HepG2 (cell line): ENCODE results near the gene SGCD. TPM values are rescaled to one million over a fixed set of nuclear protein-coding genes. Genes with fewer than 3 reads are reported as not detected.
A peak's percentile ranks its signal among the peaks of the same experiment; 100 is the strongest.

ENCODE experiments used
- ATAC-seq: fragments of 200-7000 bp; cut with Tn5 transposase; 3 replicates; pipeline ENCODE4 v1.9.1; 2020; ENCODE audit warnings: mild to moderate bottlenecking, moderate library complexity
- BruUV-seq: library from RNA; stranded (reverse); fragments of 400-500 nt; replicated peaks from 2 replicates; lab custom pipeline; 2021; lab: Mats Ljungman, UMichigan
- CTCF ChIA-PET: fragments of 300-600 bp; formaldehyde crosslinking; extraction: SDS; loops from one replicate; lab custom pipeline; 2021; ENCODE audit warnings: low total read pairs, inconsistent platforms, low intra/inter-chr PET ratio; lab: Yijun Ruan, JAX
- POLR2A ChIA-PET: fragments of 350-600 bp; sonication (Branson Sonifier 250); formaldehyde crosslinking; loops from one replicate; lab custom pipeline; 2020; ENCODE audit warnings: antibody characterized with exemption, inconsistent platforms; lab: Yijun Ruan, JAX
- DNase-seq: peaks from one replicate; pipeline ENCODE4 v3.0.0-alpha.2; 2015; ENCODE audit warnings: low spot score
- FAIRE-seq: peaks from 3 replicates; lab custom pipeline; 2011; peaks lifted over from hg19 to GRCh38; lab: Jason Lieb, UNC
- H2AFZ ChIP-seq: one replicate; pipeline ENCODE4 v1.6.1; 2011; ENCODE audit warnings: low read length, inconsistent platforms
- H3K27ac ChIP-seq: fragments of 300-600 bp; 3 replicates; pipeline ENCODE4 v1.8.0; 2011; ENCODE audit warnings: mixed run types, mild to moderate bottlenecking, mixed read lengths, low read length, inconsistent platforms; ENCODE audit not compliant: insufficient read depth; ENCODE audit errors: extremely low read length
- H3K27me3 ChIP-seq, 2 experiments: fragments of 200-600 bp in 1 of 2; 2 replicates in 1 of 2; 3 replicates in 1 of 2; pipeline versions ENCODE4 v1.6.0 to v1.8.0; 2011; ENCODE audit warnings: low read length in 2 of 2, mild to moderate bottlenecking in 2 of 2, moderate library complexity in 2 of 2, inconsistent platforms in 1 of 2; ENCODE audit not compliant: insufficient read depth in 2 of 2, control insufficient read depth in 1 of 2
- H3K36me3 ChIP-seq, 2 experiments: fragments of 200-600 bp in 1 of 2; replicated peaks in 1 of 2; 2 replicates in 1 of 2; 3 replicates in 1 of 2; pipeline versions ENCODE4 v1.5.1 to v1.8.0; 2011; ENCODE audit warnings: low read length in 2 of 2, inconsistent platforms in 1 of 2; ENCODE audit not compliant: insufficient read depth in 2 of 2, control insufficient read depth in 1 of 2
- H3K4me1 ChIP-seq: 2 replicates; pipeline ENCODE4 v1.5.1; 2012; ENCODE audit warnings: low read length, inconsistent platforms; ENCODE audit not compliant: insufficient read depth
- H3K4me2 ChIP-seq: 2 replicates; pipeline ENCODE4 v1.6.0; 2011; ENCODE audit warnings: low read depth, low read length, inconsistent platforms
- H3K4me3 ChIP-seq, 3 experiments: fragments of 200-600 bp in 1 of 3; sonication (generic), shearing (Covaris generic) in 1 of 3; replicated peaks in 1 of 3; 2 replicates each; pipeline ENCODE4 v1.5.1; 2011 to 2016; ENCODE audit warnings: low read length in 3 of 3, inconsistent platforms in 2 of 3, low read depth in 2 of 3, mild to moderate bottlenecking in 2 of 3, control low read depth in 1 of 3, mixed read lengths in 1 of 3; ENCODE audit not compliant: insufficient read depth in 1 of 3
- H3K79me2 ChIP-seq: one replicate; pipeline ENCODE4 v1.6.1; 2011; ENCODE audit warnings: low read length, inconsistent platforms; ENCODE audit not compliant: insufficient read depth
- H3K9ac ChIP-seq: 2 replicates; pipeline ENCODE4 v1.6.0; 2011; ENCODE audit warnings: mild to moderate bottlenecking, low read depth, low read length, inconsistent platforms; ENCODE audit not compliant: insufficient read depth
- H3K9me3 ChIP-seq: 2 replicates; pipeline ENCODE4 v1.5.1; 2012; ENCODE audit warnings: mild to moderate bottlenecking, low read length
- H4K20me1 ChIP-seq: 2 replicates; pipeline ENCODE4 v1.6.0; 2011; ENCODE audit warnings: inconsistent platforms, mild to moderate bottlenecking, low read length, moderate library complexity; ENCODE audit not compliant: insufficient read depth
- AHR ChIP-seq: IDR thresholded peaks from 2 replicates; pipeline ENCODE4 v1.6.1; 2018; ENCODE audit warnings: missing genetic modification reagents, missing compliant biosample characterization
- ATF7 ChIP-seq, 2 experiments: fragments of 450-650 bp in 1 of 2; sonication (generic) in 1 of 2; formaldehyde crosslinking in 1 of 2; IDR thresholded peaks; 2 replicates each; pipeline versions ENCODE4 v1.4.0 to v1.6.1; 2016 to 2020; ENCODE audit warnings: antibody characterized with exemption in 1 of 2, mild to moderate bottlenecking in 1 of 2, missing genetic modification reagents in 1 of 2
- CBX2 ChIP-seq, 2 experiments: fragments of 200-600 bp in 1 of 2; sonication (generic); formaldehyde crosslinking in 1 of 2; IDR thresholded peaks; 2 replicates each; pipeline versions ENCODE4 v1.7.0 to v1.8.1; 2018 to 2022; ENCODE audit warnings: low read depth in 2 of 2, low read length in 1 of 2, mild to moderate bottlenecking in 1 of 2, missing genetic modification reagents in 1 of 2
- DNMT1 ChIP-seq: sonication (generic); formaldehyde crosslinking; IDR thresholded peaks from 2 replicates; pipeline ENCODE4 v1.5.1; 2020; ENCODE audit warnings: mild to moderate bottlenecking, missing genetic modification reagents
- HNRNPLL ChIP-seq: fragments of 200-400 bp; formaldehyde crosslinking; IDR thresholded peaks from 2 replicates; pipeline ENCODE4 v1.6.1; 2017; ENCODE audit warnings: mild to moderate bottlenecking, low read depth, low read length; ENCODE audit not compliant: poor library complexity, severe bottlenecking
- KLF11 ChIP-seq: IDR thresholded peaks from 2 replicates; pipeline ENCODE4 v1.6.1; 2016; ENCODE audit warnings: missing compliant biosample characterization
- MED13 ChIP-seq: sonication (generic); formaldehyde crosslinking; IDR thresholded peaks from 2 replicates; pipeline ENCODE4 v1.5.0; 2020; ENCODE audit warnings: missing genetic modification reagents
- MIER2 ChIP-seq: IDR thresholded peaks from 2 replicates; pipeline ENCODE4 v1.6.1; 2016; ENCODE audit warnings: missing biosample characterization, missing genetic modification reagents
- RXRB ChIP-seq: IDR thresholded peaks from 2 replicates; pipeline ENCODE4 v1.6.1; 2016; ENCODE audit warnings: borderline replicate concordance, missing genetic modification reagents, missing compliant biosample characterization
- SKI ChIP-seq: fragments of 450-650 bp; IDR thresholded peaks from one replicate; pipeline ENCODE4 v1.6.1; 2018; ENCODE audit warnings: mild to moderate bottlenecking; ENCODE audit not compliant: partially characterized antibody
- TOPORS ChIP-seq: sonication (generic); formaldehyde crosslinking; IDR thresholded peaks from 2 replicates; pipeline ENCODE4 v1.8.0; 2023; ENCODE audit warnings: mild to moderate bottlenecking, missing genetic modification reagents
- ZSCAN22 ChIP-seq: sonication (generic); formaldehyde crosslinking; IDR thresholded peaks from 2 replicates; pipeline ENCODE4 v1.4.0; 2020; ENCODE audit warnings: mild to moderate bottlenecking, missing genetic modification reagents
- WGBS: methylation state at CpG from one replicate; pipeline ENCODE4 v1.1.6; 2017; ENCODE audit warnings: low lambda C conversion rate; 5-methylcytosine and 5-hydroxymethylcytosine counted together
- in situ Hi-C: cut with HindIII; loops from 2 replicates; pipeline ENCODE4 v1.10.0; 2017; ENCODE audit warnings: low pct_unique_long_range_greater_than_20kb; ENCODE audit not compliant: extremely low pct_ligation_motif_present
- intact Hi-C: fragments of 100-400 bp; cut with micrococcal nuclease; formaldehyde crosslinking; loops from one replicate; pipeline ENCODE4 v1.10.0; 2022; ENCODE audit not compliant: unreplicated experiment
- polyA plus RNA-seq, 8 experiments: library from polyadenylated mRNA; depleted of rRNA in 3 of 8; stranded (reverse) in 7 of 8; unstranded in 1 of 8; fragments of >200 nt; fragmentation: Illumina TruSeq in 4 of 8; extraction: Trizol in 4 of 8; gene quantifications; 2 replicates each; pipeline versions ENCODE4 v1.2.1 to v1.2.3, GENCODE V29; 2011 to 2016; ENCODE audit warnings: low read depth in 4 of 8, missing spikeins in 1 of 8, mixed read lengths in 1 of 8; ENCODE audit not compliant: insufficient read depth in 1 of 8
- total RNA-seq, 5 experiments: library from RNA; depleted of rRNA; stranded (reverse); fragments of >200 nt; fragmentation: Illumina TruSeq; extraction: Trizol; gene quantifications; 2 replicates each; pipeline ENCODE4 v1.2.3, GENCODE V29; 2016; ENCODE audit warnings: low read depth in 1 of 5
- TF ChIP-seq, protein P1 (sequence below): sonication (generic); formaldehyde crosslinking; IDR thresholded peaks from 2 replicates; pipeline ENCODE4 v1.8.1; 2022; ENCODE audit warnings: mild to moderate bottlenecking, missing genetic modification reagents
- TF ChIP-seq, protein P2 (sequence below): sonication (generic); formaldehyde crosslinking; IDR thresholded peaks from 2 replicates; pipeline ENCODE4 v1.4.0; 2020; ENCODE audit warnings: low read depth, missing genetic modification reagents

The SGCD gene
- total and polyA plus RNA-seq, 2 of the 13 experiments (the other 11 are each of a cell fraction or from before 2014, with no cell fraction given): not detected

GRCh38 chr5:156339139-156339841 is 12.3 kb downstream of the SGCD start:
- H3K27ac ChIP-seq: no peak overlapping the region
- no peaks in the 10 kb centered on the region for H3K4me1 ChIP-seq
- TF ChIP-seq TOPORS (CRISPR knock-in tag) (no peak), ATF7 (IDR thresholded peaks at IDR 0.05) (0 out of 2 replicates have a peak, but pooled peaks have one; percentile 4), ATF7 (CRISPR knock-in tag; IDR thresholded peaks at IDR 0.05) (no peak)
- no peak overlapping the region for H3K9ac ChIP-seq
- FAIRE-seq (no peak), ATAC-seq (no peak), DNase-seq (no peak)
- H3K79me2 ChIP-seq: no peaks in the 10 kb centered on the region
- H3K27me3 ChIP-seq: no peaks in the 10 kb centered on the region
- POLR2A ChIA-PET: no interaction called here
- H3K9me3 ChIP-seq: no peaks in the 10 kb centered on the region
- intact Hi-C loops: no loop called here
- in situ Hi-C loops: no loop called here
- H4K20me1 ChIP-seq: no peaks in the 10 kb centered on the region
- CTCF ChIA-PET: no interaction called here
- no peaks in the 10 kb centered on the region for H3K36me3 ChIP-seq
- H2AFZ ChIP-seq: no peak overlapping the region
- no peak overlapping the region for H3K4me3 ChIP-seq
- no peak overlapping the region for H3K4me2 ChIP-seq
- BruUV-seq: no TSS peak
- WGBS: 2% methylated on average over 2 of the region's 2 CpGs

GRCh38 chr5:156340893-156341292 is 13.9 kb downstream of the SGCD start:
- 8% methylated on average over 1 of the region's 1 CpG for WGBS
- intact Hi-C loops (no loop called here), in situ Hi-C loops (no loop called here)
- POLR2A ChIA-PET: no interaction called here
- H2AFZ ChIP-seq: no peak overlapping the region
- H3K27ac ChIP-seq: no peak overlapping the region
- H3K9ac ChIP-seq: no peak overlapping the region
- H3K79me2 ChIP-seq: no peaks in the 10 kb centered on the region
- no peak for DNase-seq
- no TSS peak for BruUV-seq
- CTCF ChIA-PET: no interaction called here
- TF ChIP-seq SKI (no peak), KLF11 (CRISPR knock-in tag) (no peak), ZSCAN22 (CRISPR knock-in tag) (no peak), AHR (CRISPR knock-in tag) (no peak), MIER2 (CRISPR knock-in tag) (no peak), RXRB (CRISPR knock-in tag) (no peak), CBX2 (IDR thresholded peaks at IDR 0.05; ENCODE audit: low read depth, low read length) (no peak), CBX2 (CRISPR knock-in tag; IDR thresholded peaks at IDR 0.05; ENCODE audit: low read depth) (no peak), MED13 (CRISPR knock-in tag) (no peak), DNMT1 (CRISPR knock-in tag) (no peak), HNRNPLL (no peak)
- TF ChIP-seq, protein P1, sequence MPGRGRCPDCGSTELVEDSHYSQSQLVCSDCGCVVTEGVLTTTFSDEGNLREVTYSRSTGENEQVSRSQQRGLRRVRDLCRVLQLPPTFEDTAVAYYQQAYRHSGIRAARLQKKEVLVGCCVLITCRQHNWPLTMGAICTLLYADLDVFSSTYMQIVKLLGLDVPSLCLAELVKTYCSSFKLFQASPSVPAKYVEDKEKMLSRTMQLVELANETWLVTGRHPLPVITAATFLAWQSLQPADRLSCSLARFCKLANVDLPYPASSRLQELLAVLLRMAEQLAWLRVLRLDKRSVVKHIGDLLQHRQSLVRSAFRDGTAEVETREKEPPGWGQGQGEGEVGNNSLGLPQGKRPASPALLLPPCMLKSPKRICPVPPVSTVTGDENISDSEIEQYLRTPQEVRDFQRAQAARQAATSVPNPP (CRISPR knock-in tag): no peak
- TF ChIP-seq, protein P2, sequence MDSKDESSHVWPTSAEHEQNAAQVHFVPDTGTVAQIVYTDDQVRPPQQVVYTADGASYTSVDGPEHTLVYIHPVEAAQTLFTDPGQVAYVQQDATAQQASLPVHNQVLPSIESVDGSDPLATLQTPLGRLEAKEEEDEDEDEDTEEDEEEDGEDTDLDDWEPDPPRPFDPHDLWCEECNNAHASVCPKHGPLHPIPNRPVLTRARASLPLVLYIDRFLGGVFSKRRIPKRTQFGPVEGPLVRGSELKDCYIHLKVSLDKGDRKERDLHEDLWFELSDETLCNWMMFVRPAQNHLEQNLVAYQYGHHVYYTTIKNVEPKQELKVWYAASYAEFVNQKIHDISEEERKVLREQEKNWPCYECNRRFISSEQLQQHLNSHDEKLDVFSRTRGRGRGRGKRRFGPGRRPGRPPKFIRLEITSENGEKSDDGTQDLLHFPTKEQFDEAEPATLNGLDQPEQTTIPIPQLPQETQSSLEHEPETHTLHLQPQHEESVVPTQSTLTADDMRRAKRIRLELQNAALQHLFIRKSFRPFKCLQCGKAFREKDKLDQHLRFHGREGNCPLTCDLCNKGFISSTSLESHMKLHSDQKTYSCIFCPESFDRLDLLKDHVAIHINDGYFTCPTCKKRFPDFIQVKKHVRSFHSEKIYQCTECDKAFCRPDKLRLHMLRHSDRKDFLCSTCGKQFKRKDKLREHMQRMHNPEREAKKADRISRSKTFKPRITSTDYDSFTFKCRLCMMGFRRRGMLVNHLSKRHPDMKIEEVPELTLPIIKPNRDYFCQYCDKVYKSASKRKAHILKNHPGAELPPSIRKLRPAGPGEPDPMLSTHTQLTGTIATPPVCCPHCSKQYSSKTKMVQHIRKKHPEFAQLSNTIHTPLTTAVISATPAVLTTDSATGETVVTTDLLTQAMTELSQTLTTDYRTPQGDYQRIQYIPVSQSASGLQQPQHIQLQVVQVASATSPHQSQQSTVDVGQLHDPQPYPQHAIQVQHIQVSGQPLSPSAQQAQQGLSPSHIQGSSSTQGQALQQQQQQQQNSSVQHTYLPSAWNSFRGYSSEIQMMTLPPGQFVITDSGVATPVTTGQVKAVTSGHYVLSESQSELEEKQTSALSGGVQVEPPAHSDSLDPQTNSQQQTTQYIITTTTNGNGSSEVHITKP: no peak
- no peaks in the 10 kb centered on the region for H3K4me1 ChIP-seq
- H3K4me2 ChIP-seq: no peak overlapping the region
- H3K36me3 ChIP-seq: no peaks in the 10 kb centered on the region
- H4K20me1 ChIP-seq: no peaks in the 10 kb centered on the region
- no peaks in the 10 kb centered on the region for H3K27me3 ChIP-seq
- H3K4me3 ChIP-seq: no peak overlapping the region
- H3K9me3 ChIP-seq: no peaks in the 10 kb centered on the region
- no peak for FAIRE-seq
- no peak for ATAC-seq
